SK-N-SH treated with all-trans-retinoic acid at 6 μM for 48 hours (cell line): ENCODE data around the gene TNPO1.
"Not testable (repeated sequence)": the region's sequence is repeated elsewhere in the genome, so short reads cannot be mapped to it uniquely, and the experiment has no call there.

Experiments used
- ATAC-seq: fragments of 200-7000 bp; cut with Tn5 transposase; 3 replicates; pipeline ENCODE4 v1.9.1; 2020; ENCODE audit warnings: mild to moderate bottlenecking, moderate library complexity
- ARNTL ChIP-seq: fragments of 450-650 bp; formaldehyde crosslinking; IDR thresholded peaks from 2 replicates; pipeline ENCODE4 v1.5.0; 2020; ENCODE audit warnings: low read depth, mild to moderate bottlenecking, moderate library complexity, borderline replicate concordance
- CREB5 ChIP-seq: fragments of 250-450 bp; sonication (Bioruptor Pico); IDR thresholded peaks from 2 replicates; pipeline ENCODE4 v1.5.1; 2020; ENCODE audit warnings: low read depth, mild to moderate bottlenecking, moderate library complexity
- CSDC2 ChIP-seq: fragments of 250-450 bp; sonication (Bioruptor Pico); IDR thresholded peaks from 2 replicates; pipeline ENCODE4 v1.5.0; 2020; ENCODE audit warnings: mild to moderate bottlenecking, moderate library complexity
- ESRRG ChIP-seq: fragments of 250-450 bp; sonication (Bioruptor Pico); IDR thresholded peaks from 2 replicates; pipeline ENCODE4 v1.6.1; 2021; ENCODE audit warnings: mild to moderate bottlenecking
- ISL1 ChIP-seq: fragments of 250-450 bp; sonication (Bioruptor Pico); IDR thresholded peaks from 2 replicates; pipeline ENCODE4 v2.1.2; 2022; ENCODE audit warnings: mild to moderate bottlenecking, moderate library complexity
- OSR1 ChIP-seq: fragments of 250-450 bp; sonication (Bioruptor Pico); IDR thresholded peaks from 2 replicates; pipeline ENCODE4 v1.8.0; 2022; ENCODE audit warnings: moderate library complexity, mild to moderate bottlenecking, inconsistent platforms
- PPARA ChIP-seq: fragments of 250-450 bp; sonication (Bioruptor Pico); IDR thresholded peaks from 2 replicates; pipeline ENCODE4 v1.5.0; 2020; ENCODE audit warnings: mild to moderate bottlenecking, borderline replicate concordance
- RARB ChIP-seq: fragments of 250-450 bp; sonication (Bioruptor Pico); IDR thresholded peaks from 2 replicates; pipeline ENCODE4 v1.8.0; 2021; ENCODE audit warnings: mild to moderate bottlenecking, moderate library complexity
- SNAI2 ChIP-seq: fragments of 250-450 bp; sonication (Bioruptor Pico); IDR thresholded peaks from 2 replicates; pipeline ENCODE4 v1.5.0; 2020; ENCODE audit warnings: mild to moderate bottlenecking, moderate library complexity
- TOX ChIP-seq: fragments of 250-450 bp; sonication (Bioruptor Pico); IDR thresholded peaks from 2 replicates; pipeline ENCODE4 v1.8.0; 2021; ENCODE audit warnings: mild to moderate bottlenecking, moderate library complexity, borderline replicate concordance
- ZC3H10 ChIP-seq: fragments of 250-450 bp; sonication (Bioruptor Pico); IDR thresholded peaks from 2 replicates; pipeline ENCODE4 v1.5.1; 2021; ENCODE audit warnings: mild to moderate bottlenecking, moderate library complexity
- ZFP3 ChIP-seq: fragments of 250-450 bp; sonication (Bioruptor Pico); IDR thresholded peaks from 2 replicates; pipeline ENCODE4 v1.5.0; 2020; ENCODE audit warnings: mild to moderate bottlenecking, moderate library complexity
- ZFP30 ChIP-seq: fragments of 450-650 bp; formaldehyde crosslinking; IDR thresholded peaks from 2 replicates; pipeline ENCODE4 v1.5.0; 2022; ENCODE audit warnings: mild to moderate bottlenecking, moderate library complexity
- ZNF565 ChIP-seq: fragments of 450-650 bp; formaldehyde crosslinking; conservative IDR thresholded peaks from 2 replicates; pipeline ENCODE4 v1.5.0; 2020; ENCODE audit warnings: low read depth, mild to moderate bottlenecking, moderate library complexity
- ZNF70 ChIP-seq: fragments of 450-650 bp; formaldehyde crosslinking; IDR thresholded peaks from 2 replicates; pipeline ENCODE4 v1.5.0; 2020; ENCODE audit warnings: mild to moderate bottlenecking, moderate library complexity
- ZNF8 ChIP-seq: fragments of 450-650 bp; formaldehyde crosslinking; IDR thresholded peaks from 2 replicates; pipeline ENCODE4 v1.5.0; 2020; ENCODE audit warnings: mild to moderate bottlenecking, moderate library complexity
- TF ChIP-seq, protein P1 (sequence below): fragments of 250-450 bp; sonication (Bioruptor Pico); IDR thresholded peaks from 2 replicates; pipeline ENCODE4 v1.8.0; 2020; ENCODE audit warnings: mild to moderate bottlenecking, moderate library complexity, borderline replicate concordance
- TF ChIP-seq, protein P2 (sequence below): fragments of 250-450 bp; sonication (Bioruptor Pico); IDR thresholded peaks from 2 replicates; pipeline ENCODE4 v1.5.1; 2021; ENCODE audit warnings: mild to moderate bottlenecking, moderate library complexity

The TNPO1 gene

DNA sequence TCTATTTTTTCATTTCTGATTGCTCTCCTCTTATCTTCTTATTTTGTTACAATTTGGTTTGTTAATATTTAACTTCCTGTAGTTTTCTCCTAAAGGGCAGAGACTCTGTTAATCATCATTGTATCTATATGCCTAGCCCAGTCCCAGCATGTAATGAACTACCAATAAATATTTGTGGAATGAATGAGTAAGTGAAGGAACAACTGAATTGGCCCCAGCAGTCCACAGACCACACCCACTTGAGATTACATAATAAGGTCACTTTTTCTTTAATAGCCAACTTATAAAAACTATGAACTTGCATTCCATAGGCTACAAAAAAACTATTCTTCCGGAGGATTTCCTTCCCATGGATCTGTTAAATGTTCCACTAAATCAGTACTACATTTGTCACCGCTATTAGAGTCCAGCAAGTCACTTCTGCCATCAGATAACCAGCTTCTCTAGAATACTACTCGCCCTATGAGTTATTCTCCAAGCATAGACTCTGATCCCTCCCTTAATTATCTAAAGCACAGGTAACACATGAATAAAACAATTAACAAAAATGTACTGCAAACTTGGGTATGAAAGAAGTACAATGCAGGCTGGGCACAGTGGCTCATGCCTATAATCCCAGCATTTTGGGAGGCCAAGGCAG is 27.5 kb upstream of the TNPO1 start:
- TF ChIP-seq ARNTL (no peak), CSDC2 (no peak), ISL1 (CRISPR knock-in tag) (no peak)
- ATAC-seq, result no peak

GRCh38 chr5:72790186-72790585 is 26.3 kb upstream of the TNPO1 start:
- no peak for ATAC-seq
- no peak for TF ChIP-seq ZNF70
- TF ChIP-seq ISL1 (CRISPR knock-in tag), result no peak
- TF ChIP-seq ZNF565 (CRISPR knock-in tag), result no peak
- TF ChIP-seq CREB5, result no peak
- no peak for TF ChIP-seq ZNF8
- no peak for TF ChIP-seq CSDC2
- no peak for TF ChIP-seq SNAI2
- no peak for TF ChIP-seq PPARA (CRISPR knock-in tag)
- no peak for TF ChIP-seq ZC3H10
- no peak for TF ChIP-seq ESRRG (CRISPR knock-in tag)
- TF ChIP-seq TOX, result no peak
- TF ChIP-seq, protein P1, sequence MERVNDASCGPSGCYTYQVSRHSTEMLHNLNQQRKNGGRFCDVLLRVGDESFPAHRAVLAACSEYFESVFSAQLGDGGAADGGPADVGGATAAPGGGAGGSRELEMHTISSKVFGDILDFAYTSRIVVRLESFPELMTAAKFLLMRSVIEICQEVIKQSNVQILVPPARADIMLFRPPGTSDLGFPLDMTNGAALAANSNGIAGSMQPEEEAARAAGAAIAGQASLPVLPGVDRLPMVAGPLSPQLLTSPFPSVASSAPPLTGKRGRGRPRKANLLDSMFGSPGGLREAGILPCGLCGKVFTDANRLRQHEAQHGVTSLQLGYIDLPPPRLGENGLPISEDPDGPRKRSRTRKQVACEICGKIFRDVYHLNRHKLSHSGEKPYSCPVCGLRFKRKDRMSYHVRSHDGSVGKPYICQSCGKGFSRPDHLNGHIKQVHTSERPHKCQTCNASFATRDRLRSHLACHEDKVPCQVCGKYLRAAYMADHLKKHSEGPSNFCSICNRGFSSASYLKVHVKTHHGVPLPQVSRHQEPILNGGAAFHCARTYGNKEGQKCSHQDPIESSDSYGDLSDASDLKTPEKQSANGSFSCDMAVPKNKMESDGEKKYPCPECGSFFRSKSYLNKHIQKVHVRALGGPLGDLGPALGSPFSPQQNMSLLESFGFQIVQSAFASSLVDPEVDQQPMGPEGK (CRISPR knock-in tag), result no peak
- no peak for TF ChIP-seq OSR1 (CRISPR knock-in tag)
- no peak for TF ChIP-seq ZFP30 (CRISPR knock-in tag)
- TF ChIP-seq, protein P2, sequence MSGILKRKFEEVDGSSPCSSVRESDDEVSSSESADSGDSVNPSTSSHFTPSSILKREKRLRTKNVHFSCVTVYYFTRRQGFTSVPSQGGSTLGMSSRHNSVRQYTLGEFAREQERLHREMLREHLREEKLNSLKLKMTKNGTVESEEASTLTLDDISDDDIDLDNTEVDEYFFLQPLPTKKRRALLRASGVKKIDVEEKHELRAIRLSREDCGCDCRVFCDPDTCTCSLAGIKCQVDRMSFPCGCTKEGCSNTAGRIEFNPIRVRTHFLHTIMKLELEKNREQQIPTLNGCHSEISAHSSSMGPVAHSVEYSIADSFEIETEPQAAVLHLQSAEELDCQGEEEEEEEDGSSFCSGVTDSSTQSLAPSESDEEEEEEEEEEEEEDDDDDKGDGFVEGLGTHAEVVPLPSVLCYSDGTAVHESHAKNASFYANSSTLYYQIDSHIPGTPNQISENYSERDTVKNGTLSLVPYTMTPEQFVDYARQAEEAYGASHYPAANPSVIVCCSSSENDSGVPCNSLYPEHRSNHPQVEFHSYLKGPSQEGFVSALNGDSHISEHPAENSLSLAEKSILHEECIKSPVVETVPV, result no peak
- TF ChIP-seq RARB (CRISPR knock-in tag), result no peak
- TF ChIP-seq, all 23 proteins: peak for 0

DNA sequence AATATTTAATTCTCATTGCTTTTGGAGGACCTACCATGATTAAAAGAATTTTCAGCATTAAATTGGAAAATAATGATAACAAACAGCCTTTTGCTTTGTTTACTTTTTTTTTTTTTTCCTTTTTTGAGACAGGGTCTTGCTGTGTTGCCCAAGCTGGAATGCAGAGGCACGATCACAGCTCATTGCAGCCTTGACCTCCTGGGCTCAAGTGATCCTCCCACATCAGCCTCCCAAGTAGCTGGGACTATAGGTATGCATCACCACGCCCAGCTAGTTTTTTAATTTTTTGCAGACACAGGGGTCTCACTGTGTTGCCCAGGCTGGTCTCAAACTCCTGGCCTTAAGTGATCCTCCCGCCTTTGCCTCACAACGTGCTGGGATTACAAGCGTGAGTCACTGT is 23.8 kb upstream of the TNPO1 start:
- not testable (repeated sequence) for ATAC-seq

DNA sequence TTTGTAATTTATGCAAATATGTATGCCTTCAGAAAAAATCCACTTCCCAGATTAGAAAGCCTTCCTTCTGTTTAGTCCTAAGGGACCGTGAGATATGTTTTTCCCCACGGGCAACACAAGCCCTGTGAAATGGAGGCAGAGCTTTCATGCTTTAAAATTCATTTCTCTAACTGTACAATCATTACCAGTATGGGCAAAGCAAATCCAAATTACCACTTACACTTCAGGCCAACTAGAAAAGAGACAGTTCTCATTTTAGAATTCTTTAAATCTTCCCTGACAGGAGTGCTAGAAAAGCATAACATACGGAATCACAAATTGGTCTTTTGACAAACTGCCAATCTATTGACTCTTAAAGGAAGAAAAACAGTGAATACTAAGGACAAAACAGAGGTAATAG is 20.5 kb upstream of the TNPO1 start:
- TF ChIP-seq CREB5 (no peak), ISL1 (CRISPR knock-in tag) (no peak), ZNF70 (no peak)

GRCh38 chr5:72799721-72800120 is 16.7 kb upstream of the TNPO1 start:
- TF ChIP-seq TOX (no peak), ZFP3 (no peak), ZFP30 (CRISPR knock-in tag) (no peak), ARNTL (no peak), ZNF565 (CRISPR knock-in tag) (no peak), ZNF8 (no peak)
- ATAC-seq, result no peak

More for the DNA sequence above, 20.5 kb upstream of the TNPO1 start:
- ATAC-seq, result no peak

DNA sequence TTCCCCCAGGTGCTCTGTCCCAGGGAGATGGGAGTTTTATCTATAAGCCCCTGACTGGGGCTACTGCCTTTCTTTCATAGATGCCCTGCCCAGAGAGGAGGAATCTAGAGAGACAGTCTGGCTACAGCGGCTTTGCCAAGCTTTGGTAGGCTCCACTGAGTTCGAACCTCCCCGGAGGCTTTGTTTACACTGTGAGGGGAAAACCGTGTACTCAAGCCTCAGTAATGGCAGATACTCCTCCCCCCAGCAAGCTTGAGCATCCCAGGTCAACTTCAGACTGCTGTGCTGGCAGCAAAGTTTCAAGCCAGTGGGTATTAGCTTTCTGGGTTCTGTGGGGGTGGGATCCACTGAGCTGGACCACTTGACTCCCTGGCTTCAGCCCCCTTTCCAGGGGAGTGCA is 7.8 kb upstream of the TNPO1 start:
- ATAC-seq, result not testable (repeated sequence)

DNA sequence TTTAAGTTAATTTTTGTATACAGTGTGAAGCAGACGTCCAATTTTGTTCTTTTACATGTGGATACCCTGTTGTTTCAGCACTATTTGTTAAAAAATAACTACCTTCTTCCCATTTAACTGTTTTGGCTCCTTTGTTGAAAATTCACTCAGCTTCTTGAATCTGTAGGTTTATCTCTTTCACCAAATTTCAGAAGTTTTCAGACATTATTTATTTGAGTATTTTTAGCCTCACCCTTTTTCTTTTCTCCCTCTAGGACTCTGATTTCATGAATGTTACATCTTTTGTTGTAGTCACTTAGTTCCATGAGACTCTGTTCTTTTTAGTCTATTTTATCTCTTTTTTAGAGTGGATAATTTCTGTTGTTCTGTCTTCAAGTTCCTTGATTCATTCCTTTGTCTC is 4.6 kb upstream of the TNPO1 start:
- TF ChIP-seq ZFP30 (CRISPR knock-in tag) (no peak), RARB (CRISPR knock-in tag) (no peak)
- no peak for ATAC-seq
